Upper lobe of right lung (tissue), 1 donor: Measurements from ENCODE around the gene BTBD2. TPM values are rescaled to one million over a fixed set of nuclear protein-coding genes. Genes with fewer than 3 reads are reported as not detected.

ENCODE experiments used
- ATAC-seq: fragments of 200-7000 bp; cut with Tn5 transposase; one replicate; pipeline ENCODE4 v1.9.1; 2020; ENCODE audit warnings: mild to moderate bottlenecking, moderate library complexity
- DNase-seq: peaks from one replicate; pipeline ENCODE4 v3.0.0-alpha.2; 2020
- H3K27ac ChIP-seq: fragments of 200-600 bp; one replicate; pipeline ENCODE4 v1.8.0; 2022
- H3K27me3 ChIP-seq: fragments of 200-600 bp; one replicate; pipeline ENCODE4 v1.8.0; 2022; ENCODE audit warnings: mild to moderate bottlenecking
- H3K36me3 ChIP-seq: fragments of 200-600 bp; one replicate; pipeline ENCODE4 v1.8.0; 2022
- H3K4me1 ChIP-seq: fragments of 200-600 bp; one replicate; pipeline ENCODE4 v1.8.0; 2022
- H3K4me3 ChIP-seq: fragments of 200-600 bp; one replicate; pipeline ENCODE4 v1.8.0; 2022; ENCODE audit warnings: mild to moderate bottlenecking
- H3K9me3 ChIP-seq: fragments of 200-600 bp; one replicate; pipeline ENCODE4 v1.8.0; 2022
- CTCF ChIP-seq: fragments of 200-600 bp; IDR thresholded peaks from one replicate; pipeline ENCODE4 v1.8.0; 2022; ENCODE audit warnings: antibody characterized with exemption
- intact Hi-C: fragments of 100-400 bp; cut with DNase I; formaldehyde crosslinking; loops from one replicate; pipeline ENCODE4 v1.11.0; 2022
- total RNA-seq: library from RNA; stranded (reverse); fragmentation: NEBNext Ultra II Directional; extraction: Animal tissue kit (Norgen Biotek cat#: 25700); gene quantifications from one replicate; pipeline ENCODE4 v1.2.1, GENCODE V29; 2021
- donor health status: DM: no; HTN: yes; CAD: no; lungs with severe emphysema.

Gene BTBD2
- total RNA-seq, 1 donor from 2014 or later: 56.5 TPM

- intact Hi-C loops: no loop called here
- DNase-seq: no peak
- Histone ChIP-seq H3K27ac (no peak overlapping the region), H3K9me3 (no peaks in the 10 kb centered on the region), H3K4me3 (no peak overlapping the region), H3K27me3 (no peaks in the 10 kb centered on the region), H3K36me3 (no peaks in the 10 kb centered on the region), H3K4me1 (peaks cover 10% of the 10 kb centered on the region)
- ATAC-seq: no peak
- TF ChIP-seq CTCF: no peak
Observed at GRCh38 chr19:1936430-1936829, 79.1 kb downstream of the BTBD2 start.

GRCh38 chr19:1935484-1936208 is 79.9 kb downstream of the BTBD2 start:
- ATAC-seq (peak; percentile 45), DNase-seq (no peak)
- no peak for TF ChIP-seq CTCF
- Histone ChIP-seq H3K9me3 (no peaks in the 10 kb centered on the region), H3K4me1 (peaks cover 10% of the 10 kb centered on the region), H3K36me3 (no peaks in the 10 kb centered on the region), H3K27me3 (no peaks in the 10 kb centered on the region), H3K4me3 (no peak overlapping the region), H3K27ac (no peak overlapping the region)
- intact Hi-C loops: no loop called here

Other genes starting within 250 kb of the BTBD2 start
- gene ATP8B3, start 203.4 kb downstream of the BTBD2 start, total RNA-seq: 0.64 TPM
- gene REXO1, start 167.2 kb downstream of the BTBD2 start, total RNA-seq: 37.2 TPM
- gene KLF16, start 152.1 kb downstream of the BTBD2 start, total RNA-seq: 28.0 TPM
- 76.1 TPM for gene ABHD17A, start 130.2 kb downstream of the BTBD2 start, total RNA-seq
- gene ADAT3, start 110.3 kb downstream of the BTBD2 start, total RNA-seq: 6.3 TPM
- gene SCAMP4, start 110.3 kb downstream of the BTBD2 start, total RNA-seq: 73.2 TPM
- 60.6 TPM for gene CSNK1G2, start 74.5 kb downstream of the BTBD2 start, total RNA-seq
- 314 TPM for gene MKNK2, start 35.5 kb upstream of the BTBD2 start, total RNA-seq
- 58.8 TPM for gene MOB3A, start 80.6 kb upstream of the BTBD2 start, total RNA-seq
- gene IZUMO4, start 81.2 kb upstream of the BTBD2 start, total RNA-seq: 6.8 TPM
- 109 TPM for gene AP3D1, start 135.9 kb upstream of the BTBD2 start, total RNA-seq
- gene DOT1L, start 148.2 kb upstream of the BTBD2 start, total RNA-seq: 42.0 TPM
- 54.6 TPM for gene PLEKHJ1, start 220.6 kb upstream of the BTBD2 start, total RNA-seq
- gene SF3A2, start 221.1 kb upstream of the BTBD2 start, total RNA-seq: 67.1 TPM
- 6.1 TPM for gene AMH, start 233.6 kb upstream of the BTBD2 start, total RNA-seq
- 1.1 TPM for gene JSRP1, start 240.7 kb upstream of the BTBD2 start, total RNA-seq